ENCODE results near the gene DRG2. TPM values are rescaled to one million over a fixed set of nuclear protein-coding genes. Genes with fewer than 3 reads are reported as not detected.

Gene DRG2
- total RNA-seq, 1 experiment from 2014 or later, result 52.0 TPM

DNA sequence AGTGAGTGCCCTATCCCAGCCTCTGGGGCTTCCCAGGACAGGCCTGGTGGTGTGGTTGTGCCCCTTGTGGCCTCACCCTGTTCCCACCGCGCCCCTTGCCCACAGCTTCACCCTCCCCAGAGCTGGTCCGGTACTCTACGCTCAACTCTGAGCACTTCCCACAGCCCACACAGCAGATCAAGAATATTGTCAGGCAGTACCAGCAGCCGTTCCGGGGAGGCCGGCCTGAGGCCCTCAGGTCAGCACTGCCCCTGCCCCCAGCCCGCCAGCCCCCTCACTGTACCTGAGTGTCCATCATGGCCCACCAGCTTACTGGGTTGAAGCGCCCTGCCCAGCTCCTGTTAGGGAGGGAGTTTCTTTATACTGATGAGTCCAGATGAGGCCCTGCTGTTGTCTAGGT lies 63.5 kb downstream of the DRG2 start:
- H3K4me1 Mint-ChIP-seq, result peaks cover 13 to 21% of the 10 kb centered on the region in 2 experiments
- no peaks in the 10 kb centered on the region for H3K23me2 ChIP-seq (ENCODE audit: insufficient read length, low read depth, low read length, poor library complexity, severe bottlenecking)
- H2BK120ac ChIP-seq (ENCODE audit: low read depth, low read length, poor library complexity, severe bottlenecking), result no peak overlapping the region
- no peak overlapping the region for H3K4ac ChIP-seq (ENCODE audit: low read depth, low read length)
- WGBS (ENCODE audit: extremely low coverage, insufficient read length, low lambda C conversion rate), result no CpG with 5 or more reads among the region's 9 CpGs
- no peak overlapping the region for H2BK12ac ChIP-seq (ENCODE audit: insufficient read length, low read depth, low read length)
- no peak overlapping the region for H4K5ac ChIP-seq (ENCODE audit: insufficient read length, low read depth, low read length)
- no peak overlapping the region for H2BK20ac ChIP-seq (ENCODE audit: low read depth, low read length, poor library complexity, severe bottlenecking)
- H3K14ac ChIP-seq (ENCODE audit: insufficient read depth, low read length), result no peak overlapping the region
- H3K4me3 Mint-ChIP-seq, result no peak overlapping the region; a peak in 1 of 5 replicates
- no peak overlapping the region for H3T11ph ChIP-seq (ENCODE audit: low read length)
- H2AFZ ChIP-seq (ENCODE audit: low read length), result no peak overlapping the region
- H4K20me1 ChIP-seq (ENCODE audit: control insufficient read depth, insufficient read depth, insufficient read length), result no peaks in the 10 kb centered on the region
- no peak overlapping the region for H2BK15ac ChIP-seq (ENCODE audit: low read depth, low read length)
- H4K91ac ChIP-seq (ENCODE audit: insufficient read length, low read depth, low read length), result no peak overlapping the region
- H3K27ac ChIP-seq (ENCODE audit: insufficient read length, low read depth, low read length), result no peak overlapping the region
- no peaks in the 10 kb centered on the region; the same call in 1 of the 2 replicates for H3K27me3 ChIP-seq (ENCODE audit: insufficient read depth, low read length)
- H2AK5ac ChIP-seq (ENCODE audit: insufficient read length, low read length), result no peak overlapping the region
- H3K27me3 Mint-ChIP-seq (ENCODE audit: low read depth), result peaks cover 2% of the 10 kb centered on the region
- no peak overlapping the region for H3K56ac ChIP-seq (ENCODE audit: insufficient read length, low read depth, low read length)
- H3K79me2 ChIP-seq (ENCODE audit: insufficient read depth, low read length), result no peaks in the 10 kb centered on the region
- no peaks in the 10 kb centered on the region for H3K9me3 ChIP-seq (ENCODE audit: control insufficient read depth, low read depth, low read length)
- DNase-seq, result no peak
- no peak overlapping the region for H4K8ac ChIP-seq (replicated peaks; ENCODE audit: insufficient read length, low read depth, low read length)
- H3K9ac ChIP-seq (ENCODE audit: extremely low read depth, insufficient read length, low read length), result no peak overlapping the region
- H3K4me1 ChIP-seq (ENCODE audit: insufficient read depth, low read length), result peaks cover 3% of the 10 kb centered on the region
- TF ChIP-seq, protein P1, sequence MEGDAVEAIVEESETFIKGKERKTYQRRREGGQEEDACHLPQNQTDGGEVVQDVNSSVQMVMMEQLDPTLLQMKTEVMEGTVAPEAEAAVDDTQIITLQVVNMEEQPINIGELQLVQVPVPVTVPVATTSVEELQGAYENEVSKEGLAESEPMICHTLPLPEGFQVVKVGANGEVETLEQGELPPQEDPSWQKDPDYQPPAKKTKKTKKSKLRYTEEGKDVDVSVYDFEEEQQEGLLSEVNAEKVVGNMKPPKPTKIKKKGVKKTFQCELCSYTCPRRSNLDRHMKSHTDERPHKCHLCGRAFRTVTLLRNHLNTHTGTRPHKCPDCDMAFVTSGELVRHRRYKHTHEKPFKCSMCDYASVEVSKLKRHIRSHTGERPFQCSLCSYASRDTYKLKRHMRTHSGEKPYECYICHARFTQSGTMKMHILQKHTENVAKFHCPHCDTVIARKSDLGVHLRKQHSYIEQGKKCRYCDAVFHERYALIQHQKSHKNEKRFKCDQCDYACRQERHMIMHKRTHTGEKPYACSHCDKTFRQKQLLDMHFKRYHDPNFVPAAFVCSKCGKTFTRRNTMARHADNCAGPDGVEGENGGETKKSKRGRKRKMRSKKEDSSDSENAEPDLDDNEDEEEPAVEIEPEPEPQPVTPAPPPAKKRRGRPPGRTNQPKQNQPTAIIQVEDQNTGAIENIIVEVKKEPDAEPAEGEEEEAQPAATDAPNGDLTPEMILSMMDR (conservative IDR thresholded peaks at IDR 0.05), result no peak
- H3K79me1 ChIP-seq (ENCODE audit: insufficient read depth, low read depth, low read length, poor library complexity, severe bottlenecking), result no peaks in the 10 kb centered on the region
- H3K4me2 ChIP-seq (ENCODE audit: insufficient read depth, insufficient read length, low read length), result no peak overlapping the region
- H3K36me3 Mint-ChIP-seq (ENCODE audit: insufficient read depth in 1 of 3, low read depth in 3 of 3), result no peaks in the 10 kb centered on the region
- H3K9me3 Mint-ChIP-seq, result no peaks in the 10 kb centered on the region
- no peak overlapping the region for H2BK5ac ChIP-seq (ENCODE audit: insufficient read length, low read length)
- no peak overlapping the region for H3K18ac ChIP-seq (ENCODE audit: insufficient read length, low read depth, low read length)
- no peak overlapping the region for H3K23ac ChIP-seq (ENCODE audit: insufficient read length, low read depth, low read length)
- no peak overlapping the region; a peak in 2 of 7 replicates for H3K27ac Mint-ChIP-seq

Data from H9 (cell line).